HCT116 (cell line): ENCODE data around the gene RMND1. TPM values are rescaled to one million over a fixed set of nuclear protein-coding genes. Genes with fewer than 3 reads are reported as not detected.

Source experiments
- ATAC-seq: fragments of 200-7000 bp; cut with Tn5 transposase; 2 replicates; pipeline ENCODE4 v1.9.1; 2020; ENCODE audit warnings: mild to moderate bottlenecking, moderate library complexity
- BruUV-seq: library from RNA; stranded (reverse); fragments of 400-500 nt; replicated peaks from 2 replicates; lab custom pipeline; 2021; lab: Mats Ljungman, UMichigan
- CTCF ChIA-PET: fragments of 300-600 bp; sonication (Branson Sonifier 250); formaldehyde crosslinking; loops from one replicate; lab custom pipeline; 2021; ENCODE audit warnings: antibody characterized with exemption; lab: Charles Lee
- POLR2A ChIA-PET: fragments of 300-600, 350-600 bp; sonication (Branson Sonifier 250); formaldehyde crosslinking; loops from one replicate; lab custom pipeline; 2021; ENCODE audit warnings: antibody characterized with exemption; lab: Charles Lee
- RAD21 ChIA-PET, 2 experiments: fragments of 300-600 bp; sonication (Branson Sonifier 250); formaldehyde crosslinking; loops; one replicate each; lab custom pipeline; 2023; ENCODE audit warnings: low total read pairs in 2 of 2; ENCODE audit not compliant: uncharacterized antibody in 2 of 2, unreplicated experiment in 2 of 2, low non-redundant PET in 1 of 2; lab: Charles Lee
- DNase-seq: peaks from one replicate; pipeline ENCODE4 v3.0.0-alpha.2; 2010; ENCODE audit warnings: low read depth, low spot score
- H2AFZ ChIP-seq: fragments of 200-600 bp; shearing (Covaris generic), sonication (generic); 2 replicates; pipeline ENCODE4 v1.6.1; 2017; ENCODE audit warnings: low read depth, mixed run types, mixed read lengths, antibody characterized with exemption, low read length; ENCODE audit not compliant: poor library complexity, severe bottlenecking
- H3K27ac ChIP-seq: 2 replicates; pipeline ENCODE4 v1.5.1; 2012; ENCODE audit warnings: low read depth, low read length
- H3K27me3 ChIP-seq: fragments of 200-600 bp; sonication (generic); 2 replicates; pipeline ENCODE4 v1.6.1; 2016; ENCODE audit warnings: mixed run types, low read length, mixed read lengths; ENCODE audit not compliant: insufficient read depth
- H3K36me3 ChIP-seq, 2 experiments: fragments of 200-500 bp in 1 of 2; fragments of 200-600 bp in 1 of 2; sonication (Bioruptor generic) in 1 of 2; sonication (generic) in 1 of 2; 2 replicates each; pipeline versions ENCODE4 v1.5.1 to v1.6.1; 2014 to 2016; ENCODE audit warnings: low read length in 2 of 2, inconsistent platforms in 1 of 2, mixed read lengths in 1 of 2, mixed run types in 1 of 2; ENCODE audit not compliant: insufficient read depth in 2 of 2, control insufficient read depth in 1 of 2
- H3K4me1 ChIP-seq, 2 experiments: fragments of 200-600 bp in 1 of 2; sonication (generic) in 1 of 2; 2 replicates each; pipeline versions ENCODE4 v1.5.1 to v1.6.1; 2012 to 2017; ENCODE audit warnings: low read length in 2 of 2, inconsistent platforms in 1 of 2, mild to moderate bottlenecking in 1 of 2, mixed read lengths in 1 of 2, mixed run types in 1 of 2, moderate library complexity in 1 of 2; ENCODE audit not compliant: insufficient read depth in 2 of 2, control insufficient read depth in 1 of 2
- H3K4me2 ChIP-seq: fragments of 200-600 bp; sonication (generic); 2 replicates; pipeline ENCODE4 v1.6.1; 2017; ENCODE audit warnings: mixed run types, low read length, mixed read lengths
- H3K4me3 ChIP-seq, 2 experiments: fragments of 200-600 bp in 1 of 2; sonication (generic) in 1 of 2; replicated peaks in 1 of 2; 2 replicates each; pipeline ENCODE4 v1.5.1; 2011 to 2016; ENCODE audit warnings: low read length in 2 of 2, control low read depth in 1 of 2, low read depth in 1 of 2, mild to moderate bottlenecking in 1 of 2, mixed read lengths in 1 of 2, mixed run types in 1 of 2
- H3K79me2 ChIP-seq: fragments of 200-600 bp; sonication (generic); 2 replicates; pipeline ENCODE4 v1.6.1; 2017; ENCODE audit warnings: mild to moderate bottlenecking, mixed run types, low read length, moderate library complexity, mixed read lengths; ENCODE audit not compliant: insufficient read depth
- H3K9ac ChIP-seq: fragments of 200-600 bp; sonication (generic); 2 replicates; pipeline ENCODE4 v1.6.1; 2016; ENCODE audit warnings: low read length, mixed read lengths
- H3K9me2 ChIP-seq: fragments of 200-600 bp; sonication (generic), shearing (Covaris generic); 2 replicates; pipeline ENCODE4 v1.6.1; 2017; ENCODE audit warnings: mixed run types, mild to moderate bottlenecking, moderate library complexity; ENCODE audit not compliant: insufficient read depth
- H3K9me3 ChIP-seq, 2 experiments: fragments of 200-500 bp in 1 of 2; fragments of 200-600 bp in 1 of 2; sonication (Bioruptor generic) in 1 of 2; sonication (generic) in 1 of 2; 2 replicates each; pipeline ENCODE4 v1.6.1; 2014 to 2017; ENCODE audit warnings: low read length in 2 of 2, mixed read lengths in 2 of 2, inconsistent platforms in 1 of 2, low read depth in 1 of 2, mild to moderate bottlenecking in 1 of 2, mixed run types in 1 of 2, moderate library complexity in 1 of 2; ENCODE audit not compliant: control insufficient read depth in 1 of 2, insufficient read depth in 1 of 2
- H4K20me1 ChIP-seq: fragments of 200-600 bp; sonication (generic), shearing (Covaris generic); 2 replicates; pipeline ENCODE4 v1.6.1; 2017; ENCODE audit warnings: mixed run types, mild to moderate bottlenecking, moderate library complexity; ENCODE audit not compliant: insufficient read depth
- CBX3 ChIP-seq: IDR thresholded peaks from 2 replicates; pipeline ENCODE4 v1.6.1; 2012; ENCODE audit warnings: low read depth
- CTCF ChIP-seq, 3 experiments: fragments of 200-600 bp in 1 of 3; sonication (generic) in 1 of 3; IDR thresholded peaks in 2 of 3; conservative IDR thresholded peaks in 1 of 3; 2 replicates each; pipeline ENCODE4 v1.5.1; 2012 to 2017; ENCODE audit warnings: low read depth in 2 of 3, low read length in 2 of 3, antibody characterized with exemption in 1 of 3, borderline replicate concordance in 1 of 3, control low read depth in 1 of 3, mild to moderate bottlenecking in 1 of 3, mixed read lengths in 1 of 3, mixed run types in 1 of 3, moderate library complexity in 1 of 3; ENCODE audit not compliant: insufficient read depth in 1 of 3
- EGR1 ChIP-seq: IDR thresholded peaks from 2 replicates; pipeline ENCODE4 v1.6.1; 2012; ENCODE audit warnings: low read depth
- EZH2phosphoT487 ChIP-seq: fragments of 200-600 bp; IDR thresholded peaks from 2 replicates; pipeline ENCODE4 v1.6.1; 2018; ENCODE audit warnings: antibody characterized with exemption, borderline replicate concordance
- POLR2AphosphoS5 ChIP-seq: IDR thresholded peaks from 2 replicates; pipeline ENCODE4 v1.6.1; 2011; ENCODE audit warnings: mild to moderate bottlenecking, low read depth, low read length, moderate library complexity
- SIN3A ChIP-seq: IDR thresholded peaks from 2 replicates; pipeline ENCODE4 v1.6.1; 2012; ENCODE audit warnings: low read depth
- TCF7L2 ChIP-seq: IDR thresholded peaks from 2 replicates; pipeline ENCODE4 v1.7.0; 2011; ENCODE audit warnings: borderline replicate concordance, inconsistent platforms; ENCODE audit not compliant: insufficient read depth, insufficient read length; ENCODE audit errors: extremely low read depth
- intact Hi-C: fragments of 100-400 bp; cut with micrococcal nuclease; formaldehyde crosslinking; loops from 2 replicates; pipeline ENCODE4 v1.10.0; 2022
- total RNA-seq: library from RNA; stranded (reverse); gene quantifications from one replicate; pipeline ENCODE4 v1.2.1, GENCODE V29; 2021; ENCODE audit not compliant: unreplicated experiment

The RMND1 gene
- total RNA-seq, 1 experiment from 2014 or later, result 28.0 TPM

DNA sequence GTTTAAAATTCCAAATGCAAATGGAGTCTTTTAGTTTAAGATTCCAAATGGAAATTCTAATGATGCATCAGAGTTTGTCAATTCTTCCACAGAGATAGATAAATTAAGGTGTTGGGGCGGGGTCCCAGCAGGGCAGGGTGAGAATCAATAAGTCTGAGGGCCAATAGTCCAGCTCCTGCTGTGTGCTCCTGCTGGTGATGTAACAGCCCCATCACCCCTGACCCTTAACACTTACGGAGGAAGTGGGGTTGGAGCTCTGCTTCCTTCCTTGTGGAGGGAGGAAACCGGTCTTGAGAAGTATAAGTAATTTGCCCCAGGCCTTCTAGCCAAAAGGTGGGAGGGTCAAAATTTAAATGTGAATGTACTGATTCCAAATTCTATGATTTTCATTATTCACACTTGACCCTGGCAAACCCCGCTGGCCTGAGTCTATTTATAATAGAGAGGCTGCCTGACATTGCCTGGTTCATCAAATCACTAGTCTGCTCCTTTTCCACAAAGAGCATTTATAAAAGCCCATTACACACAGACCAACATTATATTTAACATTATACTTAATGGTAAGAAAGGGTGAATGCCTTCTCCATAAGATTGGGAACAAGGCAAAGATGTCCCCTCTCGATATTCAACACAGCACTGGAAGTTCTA lies 77.8 kb downstream of the RMND1 start:
- H2AFZ ChIP-seq, result no peak overlapping the region
- ChIA-PET POLR2A (interaction anchor here (2.5 kb wide), 1 partner anchor 16 kb away, joined by 8 read pairs; no protein-coding TSS in a partner anchor), CTCF (interaction anchor here (0.9 kb wide), 2 partner anchors 10 to 16 kb away, joined by 3 read pairs; no protein-coding TSS in a partner anchor), RAD21 (interaction anchor here in 1 of 2 experiments (0.7 kb wide), 1 partner anchor 557 kb away, joined by 4 read pairs; no protein-coding TSS in a partner anchor)
- peak; percentile 49 for ATAC-seq
- H3K4me2 ChIP-seq, result peak overlapping the region; percentile 76
- TF ChIP-seq TCF7L2 (no peak), SIN3A (no peak), EGR1 (no peak), CTCF (IDR thresholded peaks at IDR 0.05 in 2 of 3, conservative IDR thresholded peaks at IDR 0.05 in 1 of 3; ENCODE audit: borderline replicate concordance in 1 of 3, insufficient read depth in 1 of 3, low read depth in 2 of 3, low read length in 2 of 3) (no peak), POLR2AphosphoS5 (no peak), CBX3 (no peak), EZH2phosphoT487 (no peak)
- H3K27ac ChIP-seq, result peak overlapping the region; percentile 35
- peak overlapping the region; percentile 22 to 28; a peak in 3 of 4 replicates for H3K4me3 ChIP-seq
- H3K4me1 ChIP-seq, result peaks cover 21 to 34% of the 10 kb centered on the region in 2 experiments
- no peaks in the 10 kb centered on the region for H3K9me3 ChIP-seq
- intact Hi-C loops, result no loop called here
- TSS peak; percentile 72 for BruUV-seq
- H4K20me1 ChIP-seq, result no peaks in the 10 kb centered on the region
- no peak for DNase-seq
- H3K9ac ChIP-seq, result peak overlapping the region; percentile 30
- H3K9me2 ChIP-seq, result no peaks in the 10 kb centered on the region
- H3K36me3 ChIP-seq, result peaks cover 0 to 9% of the 10 kb centered on the region in 2 experiments; a peak in 1 of 4 replicates
- no peaks in the 10 kb centered on the region for H3K27me3 ChIP-seq
- peaks cover 56% of the 10 kb centered on the region for H3K79me2 ChIP-seq
